Breast epithelium (tissue), 4 donors: ENCODE measurements around the gene INPP5E. TPM values are rescaled to one million over a fixed set of nuclear protein-coding genes. Genes with fewer than 3 reads are reported as not detected.

Experiments
- DNase-seq, 2 donors: peaks; one replicate each; pipeline ENCODE4 v3.0.0-alpha.2; 2019; ENCODE audit warnings: low spot score in 2 of 2
- H3K27ac ChIP-seq, 2 donors: fragments of 200-600 bp; sonication (generic) in 1 of 2; one replicate each; pipeline ENCODE4 v1.5.1; 2016 to 2019; ENCODE audit warnings: mild to moderate bottlenecking in 1 of 2
- H3K27me3 ChIP-seq, 2 donors: fragments of 200-600 bp; sonication (generic) in 1 of 2; one replicate each; pipeline versions ENCODE4 v1.5.1 to v1.6.0; 2017 to 2019; ENCODE audit warnings: control low read depth in 1 of 2, mild to moderate bottlenecking in 1 of 2
- H3K36me3 ChIP-seq: fragments of 200-600 bp; one replicate; pipeline ENCODE4 v1.5.1; 2019
- H3K4me1 ChIP-seq, 2 donors: fragments of 200-600 bp; sonication (generic); one replicate each; pipeline ENCODE4 v1.5.1; 2016 to 2019; ENCODE audit warnings: control low read depth in 1 of 2
- H3K4me3 ChIP-seq, 3 donors: fragments of 200-600 bp; sonication (generic); 1 replicate in 2 of 3; 2 replicates in 1 of 3; pipeline ENCODE4 v1.5.1; 2016 to 2019; ENCODE audit warnings: mild to moderate bottlenecking in 3 of 3, moderate library complexity in 2 of 3
- H3K9me3 ChIP-seq, 2 donors: fragments of 200-600 bp; sonication (generic) in 1 of 2; one replicate each; pipeline ENCODE4 v1.5.1; 2016 to 2019; ENCODE audit warnings: control low read depth in 1 of 2
- CTCF ChIP-seq, 3 donors: fragments of 450-650 bp; IDR thresholded peaks; one replicate each; pipeline ENCODE4 v1.5.1; 2016 to 2017; ENCODE audit warnings: antibody characterized with exemption in 3 of 3, mild to moderate bottlenecking in 3 of 3, moderate library complexity in 3 of 3
- POLR2A ChIP-seq: fragments of 450-650 bp; IDR thresholded peaks from one replicate; pipeline ENCODE4 v1.6.1; 2016; ENCODE audit warnings: antibody characterized with exemption, mild to moderate bottlenecking, moderate library complexity
- POLR2AphosphoS5 ChIP-seq, 3 donors: sonication (generic); formaldehyde crosslinking; IDR thresholded peaks; one replicate each; pipeline ENCODE4 v1.6.1; 2017; ENCODE audit warnings: antibody characterized with exemption in 3 of 3
- intact Hi-C: fragments of 100-400 bp; cut with DNase I; formaldehyde crosslinking; loops from one replicate; pipeline ENCODE4 v1.15.1; 2023; ENCODE audit warnings: low total_unique reads
- total RNA-seq, 3 donors: library from RNA; depleted of rRNA; stranded (reverse); fragments of >200 nt; gene quantifications; one replicate each; pipeline ENCODE4 v1.1.0, GENCODE V29; 2016

Gene INPP5E
- total RNA-seq, 3 donors from 2014 or later, result 6.2 to 8.5 (median 8.2) TPM

DNA sequence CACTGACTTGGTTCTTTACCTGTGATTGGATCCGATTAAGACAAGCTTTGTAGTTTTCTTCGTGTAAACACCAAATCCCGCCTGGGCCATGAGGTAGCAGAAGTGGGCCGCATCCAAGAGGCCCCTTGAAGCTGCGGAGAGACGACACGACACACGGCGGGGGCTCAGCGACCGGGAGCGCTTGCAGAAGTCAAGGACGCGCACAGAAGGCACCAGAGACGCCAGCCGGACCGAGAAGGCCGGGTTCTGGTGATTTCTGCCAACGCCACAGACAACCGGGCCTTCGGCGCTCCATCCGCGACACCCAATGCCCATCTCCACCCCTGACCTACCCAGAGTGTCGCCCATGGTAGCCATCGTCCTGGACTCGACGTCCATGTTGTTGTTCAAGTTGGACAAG lies 19.8 kb upstream of the INPP5E start:
- intact Hi-C loops, result no loop called here
- Histone ChIP-seq H3K36me3 (peaks cover 27% of the 10 kb centered on the region), H3K27me3 (no peaks in the 10 kb centered on the region), H3K4me1 (no peaks in the 10 kb centered on the region), H3K27ac (no peak overlapping the region), H3K4me3 (no peak overlapping the region), H3K9me3 (no peaks in the 10 kb centered on the region)
- TF ChIP-seq POLR2AphosphoS5 (IDR thresholded peaks at IDR 0.05) (no peak), POLR2A (no peak), CTCF (IDR thresholded peaks at IDR 0.05) (no peak)
- DNase-seq, result no peak

GRCh38 chr9:136457326-136457725 lies 17.7 kb upstream of the INPP5E start:
- H3K36me3 ChIP-seq, result peaks cover 20% of the 10 kb centered on the region
- TF ChIP-seq CTCF (IDR thresholded peaks at IDR 0.05), result no peak
- TF ChIP-seq POLR2AphosphoS5 (IDR thresholded peaks at IDR 0.05), result no peak
- TF ChIP-seq POLR2A, result no peak
- intact Hi-C loops, result no loop called here

DNA sequence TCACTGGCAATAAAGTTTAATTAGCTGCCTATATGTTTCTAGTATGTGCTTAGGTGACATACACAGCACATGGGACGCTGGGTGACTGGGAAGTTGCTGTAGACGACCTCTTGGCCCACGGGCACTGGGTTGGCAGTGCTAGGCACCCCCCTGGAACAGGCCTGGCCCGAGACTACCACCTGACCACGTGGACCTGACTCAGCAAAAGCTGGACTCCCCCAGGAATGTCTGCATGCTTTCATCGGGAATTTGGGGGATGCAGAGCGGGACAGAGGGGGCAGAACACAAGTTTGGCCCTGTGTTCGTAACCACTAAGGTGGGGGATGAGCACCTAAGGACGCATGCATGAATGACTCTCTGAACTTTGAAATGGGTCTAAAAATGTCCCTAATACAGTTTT lies 16.6 kb upstream of the INPP5E start:
- no peaks in the 10 kb centered on the region for H3K9me3 ChIP-seq
- peaks cover 20% of the 10 kb centered on the region for H3K36me3 ChIP-seq
- DNase-seq, result no peak
- no peak overlapping the region for H3K4me3 ChIP-seq
- no peaks in the 10 kb centered on the region for H3K27me3 ChIP-seq
- TF ChIP-seq POLR2AphosphoS5 (IDR thresholded peaks at IDR 0.05) (no peak), POLR2A (no peak), CTCF (IDR thresholded peaks at IDR 0.05) (no peak)
- no peaks in the 10 kb centered on the region for H3K4me1 ChIP-seq
- intact Hi-C loops, result no loop called here
- no peak overlapping the region for H3K27ac ChIP-seq

More at GRCh38 chr9:136457326-136457725, 17.7 kb upstream of the INPP5E start:
- Histone ChIP-seq H3K9me3 (no peaks in the 10 kb centered on the region), H3K4me1 (no peaks in the 10 kb centered on the region), H3K4me3 (no peak overlapping the region), H3K27me3 (no peaks in the 10 kb centered on the region), H3K27ac (no peak overlapping the region)
- DNase-seq, result no peak

DNA sequence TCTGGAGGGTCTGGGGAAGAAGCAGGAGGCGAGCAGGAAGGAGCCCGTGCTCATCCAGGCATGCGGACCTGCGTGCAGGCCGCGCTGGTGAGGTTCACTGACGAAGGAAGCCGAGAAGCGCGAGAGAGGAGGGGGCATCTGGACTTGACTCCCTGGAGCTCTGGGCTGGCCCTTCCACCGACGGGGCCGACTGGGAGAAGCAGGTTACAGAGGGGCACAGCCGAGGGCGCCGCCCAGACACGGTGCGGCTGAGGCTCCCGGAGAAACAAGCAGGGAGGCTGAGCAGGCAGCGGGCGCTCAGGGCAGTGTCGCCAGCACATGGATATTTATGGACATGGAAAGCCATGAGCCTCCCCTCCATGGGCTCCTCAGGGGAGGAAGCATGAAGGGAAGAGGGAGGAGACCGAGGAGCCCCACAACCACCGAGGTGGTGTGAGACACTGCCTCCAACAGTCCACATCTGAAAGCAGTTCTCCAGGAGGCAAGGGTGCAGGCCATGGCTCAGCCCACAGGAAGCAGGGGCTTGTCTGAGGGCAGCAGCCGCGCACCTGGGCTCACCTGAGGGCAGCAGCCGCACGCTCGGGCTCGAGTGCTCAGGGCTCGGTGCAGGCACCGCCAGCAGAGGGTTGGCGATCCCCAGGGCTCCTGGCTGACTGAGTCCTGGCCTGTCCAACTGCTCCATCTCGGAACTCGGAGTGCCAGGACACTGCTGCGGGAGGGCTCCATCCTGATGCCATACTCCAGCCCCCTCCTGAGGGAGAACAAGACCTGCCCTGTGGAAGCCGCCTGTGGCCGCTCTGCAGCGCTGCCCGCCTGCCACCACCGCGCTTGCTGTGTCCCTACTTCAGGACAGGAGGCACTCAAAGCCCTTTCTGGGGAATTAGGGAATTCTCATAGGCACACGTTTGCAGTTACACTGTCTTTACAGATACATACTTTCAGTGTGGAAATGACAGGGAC lies 15.7 kb upstream of the INPP5E start:
- Histone ChIP-seq H3K27me3 (no peaks in the 10 kb centered on the region), H3K36me3 (peaks cover 26% of the 10 kb centered on the region), H3K9me3 (no peaks in the 10 kb centered on the region), H3K4me1 (no peaks in the 10 kb centered on the region), H3K4me3 (no peak overlapping the region), H3K27ac (no peak overlapping the region)
- TF ChIP-seq POLR2AphosphoS5 (IDR thresholded peaks at IDR 0.05) (no peak), POLR2A (no peak), CTCF (IDR thresholded peaks at IDR 0.05) (no peak)
- no peak for DNase-seq
- intact Hi-C loops, result no loop called here

GRCh38 chr9:136454026-136454796 lies 14.6 kb upstream of the INPP5E start:
- H3K27ac ChIP-seq, result no peak overlapping the region
- intact Hi-C loops, result no loop called here
- H3K36me3 ChIP-seq, result peaks cover 19% of the 10 kb centered on the region
- no peaks in the 10 kb centered on the region for H3K9me3 ChIP-seq
- no peak for DNase-seq
- H3K4me3 ChIP-seq, result no peak overlapping the region
- no peaks in the 10 kb centered on the region for H3K4me1 ChIP-seq
- TF ChIP-seq POLR2AphosphoS5 (IDR thresholded peaks at IDR 0.05) (no peak), CTCF (IDR thresholded peaks at IDR 0.05) (no peak), POLR2A (no peak)
- H3K27me3 ChIP-seq, result no peaks in the 10 kb centered on the region
